CD4-positive, alpha-beta T cell treated with Interleukin-15 for 1 hour (primary cell): ENCODE results near the gene CACHD1.
A peak's percentile ranks its signal among the peaks of the same experiment; 100 is the strongest.

Experiments
- DNase-seq: peaks from one replicate; pipeline ENCODE4 v3.0.0-alpha.2; 2020

The CACHD1 gene

GRCh38 chr1:64469977-64470664 is at the start of gene CACHD1:
CACHD1 (plus strand) TSS chr1:64470129; CDS start chr1:64470745, 616 bp downstream.
- DNase-seq, result peak; percentile 56

GRCh38 chr1:64421377-64421776 is 48.6 kb upstream of the CACHD1 start:
- no peak for DNase-seq

GRCh38 chr1:64423526-64423925 is 46.4 kb upstream of the CACHD1 start:
- DNase-seq, result no peak

GRCh38 chr1:64424412-64424811 is 45.5 kb upstream of the CACHD1 start:
- no peak for DNase-seq

GRCh38 chr1:64425521-64425920 is 44.4 kb upstream of the CACHD1 start:
- no peak for DNase-seq

- no peak for DNase-seq
These were observed 43.2 kb upstream of the CACHD1 start for GRCh38 chr1:64426681-64427080.

- no peak for DNase-seq
These were observed 42.0 kb upstream of the CACHD1 start for GRCh38 chr1:64427879-64428278.

GRCh38 chr1:64433308-64433707 is 36.6 kb upstream of the CACHD1 start:
- DNase-seq, result no peak

GRCh38 chr1:64433747-64434146 is 36.2 kb upstream of the CACHD1 start:
- DNase-seq, result no peak

- DNase-seq, result no peak
These were observed 34.9 kb upstream of the CACHD1 start for GRCh38 chr1:64435000-64435399.

GRCh38 chr1:64437453-64437852 is 32.5 kb upstream of the CACHD1 start:
- no peak for DNase-seq

- DNase-seq, result no peak
These were observed 29.6 kb upstream of the CACHD1 start for GRCh38 chr1:64440183-64440826.

GRCh38 chr1:64451440-64451839 is 18.5 kb upstream of the CACHD1 start:
- no peak for DNase-seq

- DNase-seq, result no peak
These were observed 16.2 kb upstream of the CACHD1 start for GRCh38 chr1:64453688-64454087.

- DNase-seq, result no peak
These were observed 11.0 kb upstream of the CACHD1 start for GRCh38 chr1:64458915-64459314.

- no peak for DNase-seq
These were observed 10.2 kb upstream of the CACHD1 start for GRCh38 chr1:64459743-64460142.

- DNase-seq, result no peak
These were observed 3.9 kb upstream of the CACHD1 start for GRCh38 chr1:64466033-64466432.

- no peak for DNase-seq
These were observed 583 bp upstream of the CACHD1 start for GRCh38 chr1:64469116-64469976.

- no peak for DNase-seq
These were observed 812 bp downstream of the CACHD1 start for GRCh38 chr1:64470665-64471217.

GRCh38 chr1:64471218-64472039 is 1.5 kb downstream of the CACHD1 start:
- DNase-seq, result no peak

- DNase-seq, result no peak
These were observed 2.1 kb downstream of the CACHD1 start for GRCh38 chr1:64472040-64472376.

- no peak for DNase-seq
These were observed 2.9 kb downstream of the CACHD1 start for GRCh38 chr1:64472805-64473204.

- DNase-seq, result no peak
These were observed 3.4 kb downstream of the CACHD1 start for GRCh38 chr1:64473367-64473766.
